ENCODE results near the gene TSPAN32.

DNA sequence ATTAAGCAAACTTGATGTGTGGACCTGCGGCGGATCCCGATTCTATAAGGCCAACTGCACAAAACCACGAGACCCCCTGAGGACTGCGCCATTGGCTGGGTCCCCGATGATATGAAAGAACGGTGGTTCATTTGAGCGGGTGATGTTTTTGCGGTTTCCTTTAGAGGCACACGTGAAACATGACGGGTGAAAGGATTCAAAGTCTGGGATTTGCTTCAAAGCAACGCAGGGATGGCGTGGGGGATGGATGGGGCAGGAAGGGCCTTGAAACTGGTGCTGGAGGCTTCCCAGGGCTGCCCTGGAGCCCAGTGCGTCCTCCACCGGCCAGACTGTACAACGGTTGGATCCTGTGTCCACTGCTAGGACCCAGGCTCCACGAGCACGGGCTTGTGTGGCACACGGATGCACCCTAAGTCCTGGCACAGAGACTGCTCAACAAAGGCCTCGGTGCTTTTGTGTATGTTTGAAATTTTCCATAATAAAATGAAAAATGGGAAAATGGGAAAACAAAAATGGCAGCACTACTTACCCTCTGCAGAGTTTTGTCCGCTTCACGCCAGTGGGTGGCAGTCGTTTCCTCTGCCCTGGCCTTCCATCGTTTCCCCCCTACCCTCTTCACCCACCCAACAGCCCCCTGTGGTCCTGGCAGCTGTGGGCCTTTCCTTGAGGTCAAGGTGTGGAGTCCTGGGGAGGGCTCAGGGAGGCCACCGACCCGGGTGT, 35.1 kb upstream of the TSPAN32 start:
- TF ChIP-seq POLR2A (IDR thresholded peaks at IDR 0.05; ENCODE audit: low read depth, low read length) = no peak
- TF ChIP-seq TAF1 (IDR thresholded peaks at IDR 0.05; ENCODE audit: borderline replicate concordance, low read depth, low read length) = no peak

Data from GM12892 (cell line).